ENCODE results near the gene HM13.
"Not testable (repeated sequence)": the region's sequence is repeated elsewhere in the genome, so short reads cannot be mapped to it uniquely, and the experiment has no call there.

The HM13 gene

DNA sequence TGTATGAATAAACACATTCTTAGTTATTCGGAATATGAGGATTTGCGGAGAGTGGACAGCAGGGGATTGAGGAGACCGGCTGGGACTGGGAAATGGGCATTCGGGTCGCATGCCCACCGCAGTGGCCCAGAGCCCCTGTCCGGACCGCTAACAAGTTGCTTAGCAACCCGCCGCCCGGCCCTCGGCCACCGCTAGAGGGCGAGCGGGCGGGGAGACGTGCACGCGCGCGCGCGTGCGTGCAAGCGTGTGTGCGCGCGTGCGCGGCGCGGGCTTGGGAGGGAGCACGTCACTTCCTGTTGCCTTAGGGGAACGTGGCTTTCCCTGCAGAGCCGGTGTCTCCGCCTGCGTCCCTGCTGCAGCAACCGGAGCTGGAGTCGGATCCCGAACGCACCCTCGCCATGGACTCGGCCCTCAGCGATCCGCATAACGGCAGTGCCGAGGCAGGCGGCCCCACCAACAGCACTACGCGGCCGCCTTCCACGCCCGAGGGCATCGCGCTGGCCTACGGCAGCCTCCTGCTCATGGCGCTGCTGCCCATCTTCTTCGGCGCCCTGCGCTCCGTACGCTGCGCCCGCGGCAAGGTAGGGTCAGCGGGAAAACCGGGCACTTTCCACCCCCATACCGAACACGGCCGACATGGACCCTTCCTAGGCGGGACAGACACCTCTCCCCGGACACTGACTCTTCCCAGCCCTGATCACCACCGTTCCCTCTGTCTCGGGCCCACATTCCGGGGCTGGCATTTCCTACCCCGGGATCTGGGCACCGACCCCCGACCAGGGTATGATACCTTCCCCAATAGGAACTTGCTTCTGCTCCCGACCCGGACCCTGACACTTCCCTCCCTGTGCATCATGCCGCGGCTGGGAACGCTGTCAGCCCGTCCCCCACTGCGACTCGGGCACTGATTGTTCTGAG, at the start of gene HM13:
HM13 (plus strand) TSS at position 289 of the 918 bp plus-strand sequence; CDS start at position 399, 110 bp downstream.
- peak; percentile 90 for DNase-seq

DNA sequence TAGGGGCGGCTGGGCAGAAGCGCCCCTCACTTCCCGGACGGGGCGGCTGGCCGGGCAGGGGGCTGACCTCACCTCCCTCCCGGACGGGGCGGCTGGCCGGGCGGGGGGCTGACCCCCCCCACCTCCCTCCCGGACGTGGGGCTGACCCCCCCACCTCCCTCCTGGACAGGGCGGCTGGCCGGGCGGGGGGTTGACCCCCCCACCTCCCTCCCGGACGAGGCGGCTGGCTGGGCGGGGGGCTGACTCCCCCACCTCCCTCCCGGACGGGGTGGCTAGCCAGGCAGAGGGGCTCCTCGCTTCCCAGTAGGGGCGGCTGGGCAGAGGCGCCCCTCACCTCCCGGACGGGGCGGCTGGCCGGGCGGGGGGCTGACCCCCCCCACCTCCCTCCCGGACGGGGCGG, 43.3 kb upstream of the HM13 start:
- DNase-seq = not testable (repeated sequence)

DNA sequence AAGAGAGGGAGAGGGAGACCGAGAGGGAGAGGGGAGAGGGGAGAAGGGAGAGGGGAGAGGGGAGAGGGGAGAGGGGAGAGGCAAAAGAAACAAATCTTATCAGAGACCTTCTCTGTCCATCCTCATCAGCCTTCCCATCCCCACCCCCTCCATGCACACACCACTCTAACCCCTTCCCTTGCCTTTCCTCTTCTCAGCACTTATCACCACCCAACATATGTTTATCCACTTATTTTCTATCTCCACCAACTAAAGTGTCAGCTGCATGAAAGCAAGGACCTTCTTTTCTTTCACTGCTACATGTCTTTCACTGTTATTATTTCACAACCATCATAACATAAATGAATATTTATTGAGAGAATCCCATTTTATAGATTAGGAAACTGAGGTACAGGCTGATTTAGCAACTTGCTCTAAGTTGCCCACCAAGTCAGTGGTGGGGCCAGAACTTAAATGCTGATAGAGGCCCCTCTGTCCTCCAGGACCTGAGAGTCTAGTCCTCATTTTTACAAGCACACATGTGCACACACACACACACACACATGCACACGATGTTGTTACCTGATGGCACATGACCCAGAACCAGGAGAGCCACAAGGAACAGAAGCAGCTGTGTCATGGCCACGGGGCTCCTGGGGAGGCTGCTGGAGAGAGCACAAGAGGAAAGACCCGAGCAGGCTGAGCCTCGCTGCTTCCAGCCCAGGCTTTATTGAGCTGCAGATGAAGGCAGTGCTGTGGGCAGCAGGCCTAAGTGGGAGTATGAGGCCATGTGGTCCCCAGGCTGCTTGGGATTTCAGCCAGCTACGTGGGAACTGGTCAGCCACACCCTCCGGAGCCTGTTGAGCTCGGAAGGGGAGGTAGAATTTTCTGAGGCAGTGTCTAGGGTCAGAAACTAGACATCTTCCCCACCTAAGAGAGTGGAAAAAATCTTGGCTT, 41.6 kb upstream of the HM13 start:
- DNase-seq = no peak

- no peak for DNase-seq
Measured at GRCh38 chr20:31473331-31474096, 40.7 kb upstream of the HM13 start.

DNA sequence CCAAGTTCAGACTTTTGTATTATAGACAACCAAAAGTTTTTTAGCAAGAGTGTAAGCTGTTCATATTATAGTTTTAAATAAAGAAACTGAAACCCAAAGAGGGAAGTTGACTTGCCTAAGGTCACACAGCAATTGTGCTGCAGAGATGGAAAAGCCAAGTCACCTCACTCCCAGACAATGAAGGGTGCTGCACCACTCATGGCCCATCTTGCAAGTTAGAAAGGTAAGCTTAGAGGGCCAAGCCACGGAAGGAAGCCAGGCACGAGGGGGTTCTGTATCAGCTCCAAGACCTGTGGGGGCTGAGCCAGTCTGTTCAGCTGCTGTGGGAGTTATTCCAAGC, 40.2 kb upstream of the HM13 start:
- DNase-seq = no peak

GRCh38 chr20:31474758-31475427, 39.3 kb upstream of the HM13 start, which contains the start of the genes DEFB124 and REM1:
Gene DEFB124 (minus strand): TSS chr20:31475127. CDS start chr20:31473013, 2,114 bp downstream.
Gene REM1 (plus strand): TSS chr20:31475288. CDS start chr20:31476446, 1,158 bp downstream.
- DNase-seq = no peak

- no peak for DNase-seq
Measured at GRCh38 chr20:31475472-31476293, 38.6 kb upstream of the HM13 start.

GRCh38 chr20:31476294-31476585, 38.0 kb upstream of the HM13 start:
- DNase-seq = no peak

DNA sequence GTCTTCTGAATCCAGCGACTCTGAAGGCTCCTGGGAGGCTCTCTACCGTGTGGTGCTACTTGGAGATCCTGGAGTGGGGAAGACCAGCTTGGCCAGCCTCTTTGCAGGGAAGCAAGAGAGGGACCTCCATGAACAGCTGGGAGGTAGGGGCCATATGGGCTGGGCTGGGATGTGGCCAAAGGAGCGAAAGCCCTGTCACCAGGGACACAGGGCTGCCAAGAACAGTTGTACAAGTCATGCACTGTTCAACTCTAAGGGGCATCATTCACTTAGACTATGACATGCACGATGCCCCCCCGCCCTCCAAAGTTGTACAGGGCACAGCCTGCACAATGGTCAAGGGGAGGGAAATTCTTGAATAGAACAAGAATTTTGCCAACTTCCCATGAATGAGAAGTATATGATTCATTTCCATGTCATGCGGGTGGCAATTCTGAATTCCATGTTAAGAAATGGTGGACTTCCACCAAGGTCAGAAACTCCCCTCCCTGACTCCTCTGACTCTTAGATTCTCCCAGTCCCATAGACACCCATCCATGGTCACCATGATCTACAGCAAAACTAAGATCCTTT, 37.5 kb upstream of the HM13 start:
- DNase-seq = no peak

- DNase-seq = no peak
Measured at GRCh38 chr20:31484001-31484400, 30.2 kb upstream of the HM13 start.

- DNase-seq = no peak
Measured at GRCh38 chr20:31485450-31486339, 28.5 kb upstream of the HM13 start.

DNA sequence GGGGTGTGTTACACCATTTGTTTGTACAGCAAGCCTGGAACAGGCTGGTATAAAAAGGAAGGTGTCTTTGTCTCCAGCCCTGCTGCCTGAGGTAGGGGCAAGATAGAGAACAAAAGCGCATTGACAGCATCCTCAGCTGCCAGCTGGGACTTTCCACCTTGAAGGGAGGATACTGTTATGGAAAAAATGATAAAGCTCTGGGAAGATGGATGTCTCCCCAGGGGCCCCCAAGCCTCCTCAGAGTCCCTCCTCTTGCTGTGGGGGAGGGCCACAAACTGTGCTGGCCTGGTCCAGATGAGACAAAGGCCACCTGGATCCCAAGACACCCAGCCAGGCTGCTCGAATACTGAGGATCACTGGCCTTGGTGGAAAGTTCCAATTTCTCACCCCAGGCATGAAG, 26.1 kb upstream of the HM13 start:
- DNase-seq = no peak

- DNase-seq = no peak
Measured at GRCh38 chr20:31489152-31489551, 25.1 kb upstream of the HM13 start.

- no peak for DNase-seq
Measured at GRCh38 chr20:31490752-31491151, 23.5 kb upstream of the HM13 start.

DNA sequence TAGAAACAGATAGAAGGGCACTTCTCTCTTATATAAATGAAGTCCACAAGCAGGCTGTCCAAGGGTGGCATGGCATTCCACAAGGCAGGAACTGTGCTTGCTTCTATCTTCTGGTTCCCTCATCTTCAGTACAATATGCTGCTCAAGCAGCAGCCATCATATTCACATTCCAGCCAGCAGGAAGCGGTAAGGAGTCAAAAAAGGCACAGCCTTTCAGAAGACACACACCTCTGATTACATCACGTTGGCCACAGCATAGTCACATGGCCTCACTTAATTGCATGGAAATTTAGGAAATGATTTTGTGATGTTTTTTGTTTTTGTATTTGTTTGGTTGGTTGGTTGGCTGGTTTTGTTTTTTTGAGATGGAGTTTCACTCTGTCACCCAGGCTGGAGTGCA, 20.1 kb upstream of the HM13 start:
- no peak for DNase-seq

DNA sequence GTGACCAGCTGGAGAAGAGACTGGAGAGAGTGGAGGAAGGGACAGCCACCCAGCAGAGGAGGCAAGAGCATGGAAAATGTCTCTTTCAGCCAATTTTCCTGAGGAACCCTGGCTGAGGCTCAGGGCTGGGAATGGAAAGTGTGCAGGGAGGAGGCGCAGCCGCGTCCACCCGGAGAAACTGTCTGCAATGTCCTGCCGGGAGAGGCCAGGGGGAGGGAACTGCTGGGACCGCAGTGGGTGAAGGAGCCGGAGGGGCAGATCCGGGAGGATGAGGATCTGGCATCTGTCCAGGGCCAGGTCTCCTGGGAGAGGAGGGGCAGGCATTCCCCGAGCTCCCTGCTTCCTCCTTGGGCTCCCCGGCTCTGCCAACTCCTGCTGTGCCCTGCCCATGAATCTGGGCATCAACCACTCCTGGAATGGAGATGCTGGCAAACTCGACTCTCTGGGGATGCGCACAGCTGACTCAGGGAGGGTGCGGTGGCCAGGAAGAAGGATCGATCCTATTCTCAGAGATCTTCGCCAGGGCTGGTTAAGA, 17.4 kb upstream of the HM13 start:
- DNase-seq = no peak

- DNase-seq = no peak
Measured at GRCh38 chr20:31497838-31498540, 16.3 kb upstream of the HM13 start.

DNA sequence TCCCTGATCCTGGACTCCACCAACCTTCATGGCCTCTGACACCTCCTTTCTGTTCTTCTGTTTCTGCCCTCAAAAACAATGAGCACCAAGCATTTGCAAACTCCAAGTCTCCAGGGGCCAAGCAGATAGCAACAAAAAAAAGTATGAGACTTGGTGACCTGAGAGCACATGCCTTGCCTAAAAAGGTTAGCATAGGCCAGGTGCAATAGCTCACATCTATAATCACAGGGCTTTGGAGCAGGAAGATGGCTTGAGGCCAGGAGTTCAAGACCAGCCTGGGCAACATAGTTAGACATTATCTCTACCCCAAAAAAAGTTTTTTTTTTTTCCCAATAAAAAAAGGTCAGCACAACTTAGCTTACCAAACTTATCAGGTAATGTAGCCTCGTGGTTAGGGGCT, 13.7 kb upstream of the HM13 start:
- no peak for DNase-seq
